GM21737 (cell line): ENCODE data around the gene PPM1K.
A peak's percentile ranks its signal among the peaks of the same experiment; 100 is the strongest.
"Not testable (repeated sequence)": the region's sequence is repeated elsewhere in the genome, so short reads cannot be mapped to it uniquely, and the experiment has no call there.

Experiments
- ATAC-seq: cut with Tn5 transposase; IDR thresholded peaks from one replicate; pipeline ENCODE4 v1.9.1; 2021; ENCODE audit warnings: mild to moderate bottlenecking, moderate library complexity; ENCODE audit not compliant: unreplicated experiment

Gene PPM1K

GRCh38 chr4:88284439-88285234 is at the start of gene PPM1K:
TSS of gene PPM1K (minus strand) at chr4:88284561. CDS start at chr4:88278583, 5,978 bp downstream.
- peak; percentile 87 for ATAC-seq

- no peak for ATAC-seq
These were observed 49.5 kb upstream of the PPM1K start for GRCh38 chr4:88333741-88334405.

- no peak for ATAC-seq
These were observed 43.3 kb upstream of the PPM1K start for GRCh38 chr4:88327665-88328064.

- ATAC-seq: peak; percentile 98
These were observed 36.5 kb upstream of the PPM1K start for GRCh38 chr4:88320780-88321373.

- ATAC-seq: peak; percentile 44
These were observed 35.9 kb upstream of the PPM1K start for GRCh38 chr4:88320224-88320779.

GRCh38 chr4:88318751-88319350 is 34.5 kb upstream of the PPM1K start:
- ATAC-seq: no peak

- ATAC-seq: no peak
These were observed 31.2 kb upstream of the PPM1K start for GRCh38 chr4:88315460-88316017.

- ATAC-seq: not testable (repeated sequence)
These were observed 28.8 kb upstream of the PPM1K start for GRCh38 chr4:88313088-88313624.

GRCh38 chr4:88308587-88308986 is 24.2 kb upstream of the PPM1K start:
- ATAC-seq: no peak

GRCh38 chr4:88297725-88298454 is 13.5 kb upstream of the PPM1K start:
- ATAC-seq: no peak

- no peak for ATAC-seq
These were observed 12.8 kb upstream of the PPM1K start for GRCh38 chr4:88297212-88297516.

- ATAC-seq: no peak
These were observed 12.3 kb upstream of the PPM1K start for GRCh38 chr4:88296413-88297211.

- no peak for ATAC-seq
These were observed 11.3 kb upstream of the PPM1K start for GRCh38 chr4:88295656-88296055.

GRCh38 chr4:88291003-88291402 is 6.6 kb upstream of the PPM1K start:
- ATAC-seq: no peak

GRCh38 chr4:88286897-88287296 is 2.5 kb upstream of the PPM1K start:
- ATAC-seq: no peak

- no peak for ATAC-seq
These were observed 883 bp upstream of the PPM1K start for GRCh38 chr4:88285235-88285653.

GRCh38 chr4:88283661-88284438 is 511 bp downstream of the PPM1K start:
- peak; percentile 20 for ATAC-seq

- no peak for ATAC-seq
These were observed 4.0 kb downstream of the PPM1K start for GRCh38 chr4:88280228-88280795.
